Fibroblast of mammary gland (primary cell): Measurements from ENCODE around the gene FOXB1.
A peak's percentile ranks its signal among the peaks of the same experiment; 100 is the strongest.

Experiments
- DNase-seq: peaks from one replicate; pipeline ENCODE4 v3.0.0-alpha.2; 2010; ENCODE audit warnings: low read depth
- H3K4me3 ChIP-seq: 2 replicates; pipeline ENCODE4 v1.5.1; 2011; ENCODE audit warnings: low read depth, mild to moderate bottlenecking, low read length, moderate library complexity; ENCODE audit not compliant: control insufficient read depth
- CTCF ChIP-seq: conservative IDR thresholded peaks from 2 replicates; pipeline ENCODE4 v1.5.1; 2011; ENCODE audit warnings: low read depth, low read length, inconsistent platforms; ENCODE audit not compliant: control insufficient read depth, insufficient read depth

Gene FOXB1

GRCh38 chr15:60001610-60002527 lies 2.2 kb upstream of the FOXB1 start:
- TF ChIP-seq CTCF, result no peak
- no peak overlapping the region for H3K4me3 ChIP-seq
- DNase-seq, result no peak

- DNase-seq, result no peak
- H3K4me3 ChIP-seq, result no peak overlapping the region
Observed at GRCh38 chr15:60002528-60003218, 1.4 kb upstream of the FOXB1 start.

GRCh38 chr15:60003243-60004008 lies 685 bp upstream of the FOXB1 start:
- DNase-seq, result no peak
- H3K4me3 ChIP-seq, result no peak overlapping the region

More at GRCh38 chr15:60002528-60003218, 1.4 kb upstream of the FOXB1 start:
- no peak for TF ChIP-seq CTCF

GRCh38 chr15:60004846-60005351 lies 788 bp downstream of the FOXB1 start:
- no peak for TF ChIP-seq CTCF
- peak; percentile 20 for DNase-seq
- H3K4me3 ChIP-seq, result no peak overlapping the region

More at GRCh38 chr15:60003243-60004008, 685 bp upstream of the FOXB1 start:
- no peak for TF ChIP-seq CTCF

- no peak for TF ChIP-seq CTCF
- DNase-seq, result no peak
- no peak overlapping the region for H3K4me3 ChIP-seq
Observed at GRCh38 chr15:60005352-60006202, 1.5 kb downstream of the FOXB1 start.
